Renal pelvis (tissue), 12 donors: Measurements from ENCODE around the gene ZNF543. TPM values are rescaled to one million over a fixed set of nuclear protein-coding genes. Genes with fewer than 3 reads are reported as not detected.
"Not testable (repeated sequence)": the region's sequence is repeated elsewhere in the genome, so short reads cannot be mapped to it uniquely, and the experiment has no call there.

Source experiments
- DNase-seq: peaks from one replicate; pipeline ENCODE4 v3.0.0-alpha.2; 2013
- long read RNA-seq, 16 experiments: transcript quantifications; one replicate each; lab custom pipeline, GENCODE V29; 2026
- polyA plus RNA-seq, 3 donors: library from polyadenylated mRNA; unstranded; fragments of 120-200 nt; gene quantifications; one replicate each; pipeline ENCODE4 v1.2.1, GENCODE V29; 2013; ENCODE audit not compliant: insufficient read length in 3 of 3

The ZNF543 gene
- polyA plus RNA-seq, result 10 to 100 TPM in 1 of 3 donors, 1 to 10 TPM in 2; 7.4 to 10.4 (median 9.9) TPM
- long read RNA-seq, donor 1, result 0 reads
- long read RNA-seq, donor 2, result 0 reads
- long read RNA-seq, donor 3, partial matches to known transcripts, result 7 of 8 reads
- long read RNA-seq, donor 3, other reads (novel, unspliced or antisense), result 0 of 8 reads
- long read RNA-seq, donor 4, partial matches to known transcripts, result 0 of 1 reads
- long read RNA-seq, donor 4, other reads (novel, unspliced or antisense), result 0 of 1 reads
- long read RNA-seq, donor 5, partial matches to known transcripts, result 0 of 3 reads
- long read RNA-seq, donor 5, other reads (novel, unspliced or antisense), result 0 of 3 reads
- long read RNA-seq, donor 6, partial matches to known transcripts, result 0 of 4 reads
- long read RNA-seq, donor 6, other reads (novel, unspliced or antisense), result 0 of 4 reads
- long read RNA-seq, donor 7, transcript ZNF543-201 (4 exons, 3,659 nt), result major isoform, 6 of 6 reads
- long read RNA-seq, donor 7, partial matches to known transcripts, result 0 of 6 reads
- long read RNA-seq, donor 7, other reads (novel, unspliced or antisense), result 0 of 6 reads
- long read RNA-seq, donor 8, result 0 reads
- long read RNA-seq, donor 9, transcript ZNF543-201 (4 exons, 3,659 nt), result major isoform, 6 of 6 reads
- long read RNA-seq, donor 9, partial matches to known transcripts, result 0 of 6 reads
- long read RNA-seq, donor 9, other reads (novel, unspliced or antisense), result 0 of 6 reads
- long read RNA-seq, donor 10, partial matches to known transcripts, result 0 of 2 reads
- long read RNA-seq, donor 10, other reads (novel, unspliced or antisense), result 0 of 2 reads
- long read RNA-seq, donor 11, partial matches to known transcripts, result 0 of 3 reads
- long read RNA-seq, donor 11, other reads (novel, unspliced or antisense), result 0 of 3 reads
- long read RNA-seq, donor 12, partial matches to known transcripts, result 0 of 2 reads
- long read RNA-seq, donor 12, other reads (novel, unspliced or antisense), result 0 of 2 reads
- long read RNA-seq, donor 13, partial matches to known transcripts, result 0 of 3 reads
- long read RNA-seq, donor 13, other reads (novel, unspliced or antisense), result 0 of 3 reads
- long read RNA-seq, donor 14, partial matches to known transcripts, result 0 of 4 reads
- long read RNA-seq, donor 14, other reads (novel, unspliced or antisense), result 0 of 4 reads
- long read RNA-seq, donor 15, partial matches to known transcripts, result 0 of 1 reads
- long read RNA-seq, donor 15, other reads (novel, unspliced or antisense), result 0 of 1 reads
- long read RNA-seq, donor 16, partial matches to known transcripts, result 0 of 2 reads
- long read RNA-seq, donor 16, other reads (novel, unspliced or antisense), result 0 of 2 reads

- peak; percentile 96 for DNase-seq
Measured at GRCh38 chr19:57320180-57321084, at the start of gene ZNF543. ZNF543 (plus strand) TSS chr19:57320472; CDS start chr19:57320854, 382 bp downstream.

- no peak for DNase-seq
Measured at GRCh38 chr19:57271280-57271679, 49.0 kb upstream of the ZNF543 start.

- no peak for DNase-seq
Measured at GRCh38 chr19:57273014-57273413, 47.3 kb upstream of the ZNF543 start.

GRCh38 chr19:57276430-57276829 lies 43.8 kb upstream of the ZNF543 start:
- DNase-seq, result no peak

- not testable (repeated sequence) for DNase-seq
Measured at GRCh38 chr19:57278481-57278880, 41.8 kb upstream of the ZNF543 start.

GRCh38 chr19:57279418-57280164 lies 40.7 kb upstream of the ZNF543 start:
- DNase-seq, result peak; percentile 97

GRCh38 chr19:57280165-57280961 lies 39.9 kb upstream of the ZNF543 start, which contains the start of gene ZNF460:
ZNF460 (plus strand) TSS chr19:57280485; CDS start chr19:57280807, 322 bp downstream.
- DNase-seq, result peak; percentile 98

GRCh38 chr19:57280962-57281400 lies 39.3 kb upstream of the ZNF543 start:
- peak; percentile 10 for DNase-seq

GRCh38 chr19:57282011-57282643 lies 38.1 kb upstream of the ZNF543 start:
- no peak for DNase-seq

GRCh38 chr19:57288373-57288772 lies 31.9 kb upstream of the ZNF543 start:
- no peak for DNase-seq

GRCh38 chr19:57290970-57291369 lies 29.3 kb upstream of the ZNF543 start:
- DNase-seq, result no peak

- DNase-seq, result no peak
Measured at GRCh38 chr19:57292547-57292946, 27.7 kb upstream of the ZNF543 start.

GRCh38 chr19:57293719-57294118 lies 26.6 kb upstream of the ZNF543 start:
- no peak for DNase-seq

GRCh38 chr19:57302020-57302465 lies 18.2 kb upstream of the ZNF543 start:
- DNase-seq, result no peak

- DNase-seq, result no peak
Measured at GRCh38 chr19:57302727-57303401, 17.4 kb upstream of the ZNF543 start.

- DNase-seq, result no peak
Measured at GRCh38 chr19:57305056-57305455, 15.2 kb upstream of the ZNF543 start.

- no peak for DNase-seq
Measured at GRCh38 chr19:57308514-57308913, 11.8 kb upstream of the ZNF543 start.

GRCh38 chr19:57310792-57311191 lies 9.5 kb upstream of the ZNF543 start:
- no peak for DNase-seq
